ENCODE results near the gene PSMD3.

PSMD3 gene

GRCh38 chr17:39970157-39970692, 10.4 kb upstream of the PSMD3 start:
- TF ChIP-seq ZNF274 (IDR thresholded peaks at IDR 0.05; ENCODE audit: low read depth, low read length), result no peak

DNA sequence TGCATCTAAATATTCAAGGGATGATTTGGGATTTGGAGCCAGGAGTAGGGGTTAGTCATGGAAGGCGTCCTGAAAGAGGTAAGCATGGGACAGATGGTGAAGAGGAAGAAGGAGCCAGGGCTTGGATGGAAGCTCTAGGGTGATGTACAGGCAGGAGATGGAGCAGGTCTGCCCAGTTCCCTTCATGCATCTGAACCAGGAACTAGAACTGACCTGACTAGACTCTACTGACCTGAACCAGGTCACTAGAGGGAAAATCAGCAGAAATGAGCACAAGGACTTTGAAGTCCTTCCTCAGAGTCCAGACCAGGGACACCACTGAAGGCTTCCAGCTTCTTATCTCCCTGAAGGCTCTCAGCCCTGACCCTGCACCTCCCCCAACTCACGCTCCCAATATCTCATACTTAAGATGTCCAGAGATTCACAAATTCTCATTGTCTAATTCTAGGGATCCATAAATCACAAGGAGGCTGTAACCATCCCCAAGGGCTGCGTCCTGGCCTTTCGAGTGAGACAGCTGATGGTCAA, 9.5 kb upstream of the PSMD3 start:
- H3K4me3 ChIP-seq (ENCODE audit: low read length), result no peak overlapping the region
- TF ChIP-seq ZNF274 (IDR thresholded peaks at IDR 0.05; ENCODE audit: low read depth, low read length), result no peak

More at GRCh38 chr17:39970157-39970692, 10.4 kb upstream of the PSMD3 start:
- no peak overlapping the region for H3K4me3 ChIP-seq (ENCODE audit: low read length)

- H3K4me3 ChIP-seq (ENCODE audit: low read length), result no peak overlapping the region
- no peak for TF ChIP-seq ZNF274 (IDR thresholded peaks at IDR 0.05; ENCODE audit: low read depth, low read length)
Observed at GRCh38 chr17:39972271-39972670, 8.3 kb upstream of the PSMD3 start.

- no peak overlapping the region for H3K4me3 ChIP-seq (ENCODE audit: low read length)
- TF ChIP-seq ZNF274 (IDR thresholded peaks at IDR 0.05; ENCODE audit: low read depth, low read length), result no peak
Observed at GRCh38 chr17:39973496-39973895, 7.1 kb upstream of the PSMD3 start.

- TF ChIP-seq ZNF274 (IDR thresholded peaks at IDR 0.05; ENCODE audit: low read depth, low read length), result no peak
- no peak overlapping the region for H3K4me3 ChIP-seq (ENCODE audit: low read length)
Observed at GRCh38 chr17:39974433-39974832, 6.2 kb upstream of the PSMD3 start.

- H3K4me3 ChIP-seq (ENCODE audit: low read length), result no peak overlapping the region
- TF ChIP-seq ZNF274 (IDR thresholded peaks at IDR 0.05; ENCODE audit: low read depth, low read length), result no peak
Observed at GRCh38 chr17:39975801-39976200, 4.8 kb upstream of the PSMD3 start.

DNA sequence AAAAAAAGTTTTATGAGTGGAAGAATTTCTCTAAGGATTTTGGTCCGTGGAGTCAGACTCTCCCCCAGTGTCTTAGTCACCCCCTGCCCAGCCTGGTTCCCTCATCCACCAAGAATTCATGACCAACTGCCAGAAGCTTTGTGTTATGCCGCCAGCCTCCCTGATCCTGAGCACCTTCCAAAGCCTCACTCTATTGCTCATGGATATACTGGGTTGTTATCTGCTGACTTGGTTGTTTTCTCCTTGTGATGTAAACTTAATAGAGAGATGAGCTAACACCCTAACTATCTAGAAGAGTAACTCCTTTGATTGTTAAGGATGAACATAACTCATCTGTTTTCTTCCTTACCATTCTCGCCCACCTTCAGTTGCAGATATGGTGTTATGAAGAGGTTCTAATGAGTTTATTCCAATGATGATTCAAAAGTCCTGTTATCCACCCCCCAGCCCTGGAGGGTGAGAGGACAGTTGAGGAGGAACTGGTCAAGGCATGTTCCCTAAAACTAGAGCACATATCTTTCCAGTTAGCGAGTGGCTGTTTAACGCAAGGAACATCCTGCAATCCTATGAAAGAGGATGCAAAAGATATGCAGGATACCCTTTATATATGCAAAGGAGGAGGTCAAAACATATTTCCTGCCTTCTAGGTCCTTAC, 1.5 kb upstream of the PSMD3 start:
- H3K4me3 ChIP-seq (ENCODE audit: low read length), result no peak overlapping the region

DNA sequence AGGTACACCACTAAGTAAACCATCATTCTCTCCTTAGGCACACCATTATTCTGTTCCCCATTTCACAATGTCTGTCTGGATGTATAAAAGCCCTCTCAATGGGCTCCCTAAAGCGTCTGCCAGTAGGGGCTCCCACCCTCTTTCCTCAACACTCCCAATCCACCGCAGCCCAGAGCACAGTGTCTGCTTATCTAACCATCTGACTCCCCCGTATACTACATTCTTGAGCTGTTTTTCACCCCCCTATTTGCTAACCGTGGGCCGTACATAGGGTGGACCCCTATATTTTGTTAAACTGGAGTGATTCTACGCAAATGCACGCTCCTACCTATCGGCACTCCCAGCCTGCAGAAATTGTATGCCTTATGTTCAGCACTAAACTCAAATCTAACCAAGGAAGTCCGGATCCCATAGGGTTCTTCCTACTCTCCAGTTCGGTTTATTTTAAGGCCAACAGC, 685 bp upstream of the PSMD3 start:
- TF ChIP-seq ZNF274 (IDR thresholded peaks at IDR 0.05; ENCODE audit: low read depth, low read length), result no peak
- H3K4me3 ChIP-seq (ENCODE audit: low read length), result peak overlapping the region; percentile 74

More for the DNA sequence above, 1.5 kb upstream of the PSMD3 start:
- no peak for TF ChIP-seq ZNF274 (IDR thresholded peaks at IDR 0.05; ENCODE audit: low read depth, low read length)

GRCh38 chr17:39981207-39981741, 667 bp downstream of the PSMD3 start:
- no peak for TF ChIP-seq ZNF274 (IDR thresholded peaks at IDR 0.05; ENCODE audit: low read depth, low read length)
- peak overlapping the region; percentile 99 for H3K4me3 ChIP-seq (ENCODE audit: low read length)

- H3K4me3 ChIP-seq (ENCODE audit: low read length), result peak overlapping the region; percentile 99
Observed at GRCh38 chr17:39981766-39982375, 1.3 kb downstream of the PSMD3 start.

DNA sequence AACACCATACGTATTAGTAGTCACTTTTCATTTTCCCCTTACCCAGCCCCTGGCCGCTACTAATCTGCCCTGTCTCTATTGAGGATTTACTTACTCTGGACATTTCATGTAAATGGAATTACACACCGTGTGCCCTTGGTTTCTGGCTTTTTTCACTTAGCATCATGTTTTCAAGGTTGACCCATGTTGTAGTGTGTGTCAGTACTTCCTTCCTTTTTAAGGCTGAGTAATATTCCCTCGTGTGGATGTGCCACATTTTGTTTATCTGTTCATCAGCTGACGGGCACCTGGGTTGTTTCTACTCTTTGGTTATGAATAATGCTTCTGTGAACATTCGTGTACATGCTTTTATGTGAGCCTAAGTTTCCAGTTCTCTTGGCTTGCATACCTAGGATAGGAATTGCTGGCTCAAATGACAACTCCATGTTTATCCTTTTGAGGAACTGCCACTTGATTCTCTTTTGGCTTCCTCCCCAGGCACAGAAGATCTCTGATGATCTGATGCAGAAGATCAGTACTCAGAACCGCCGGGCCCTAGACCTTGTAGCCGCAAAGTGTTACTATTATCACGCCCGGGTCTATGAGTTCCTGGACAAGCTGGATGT, 7.7 kb downstream of the PSMD3 start:
- TF ChIP-seq ZNF274 (IDR thresholded peaks at IDR 0.05; ENCODE audit: low read depth, low read length), result no peak
- H3K4me3 ChIP-seq (ENCODE audit: low read length), result no peak overlapping the region

More at GRCh38 chr17:39981766-39982375, 1.3 kb downstream of the PSMD3 start:
- no peak for TF ChIP-seq ZNF274 (IDR thresholded peaks at IDR 0.05; ENCODE audit: low read depth, low read length)

- no peak overlapping the region for H3K4me3 ChIP-seq (ENCODE audit: low read length)
- no peak for TF ChIP-seq ZNF274 (IDR thresholded peaks at IDR 0.05; ENCODE audit: low read depth, low read length)
Observed at GRCh38 chr17:39994448-39994847, 13.8 kb downstream of the PSMD3 start.

DNA sequence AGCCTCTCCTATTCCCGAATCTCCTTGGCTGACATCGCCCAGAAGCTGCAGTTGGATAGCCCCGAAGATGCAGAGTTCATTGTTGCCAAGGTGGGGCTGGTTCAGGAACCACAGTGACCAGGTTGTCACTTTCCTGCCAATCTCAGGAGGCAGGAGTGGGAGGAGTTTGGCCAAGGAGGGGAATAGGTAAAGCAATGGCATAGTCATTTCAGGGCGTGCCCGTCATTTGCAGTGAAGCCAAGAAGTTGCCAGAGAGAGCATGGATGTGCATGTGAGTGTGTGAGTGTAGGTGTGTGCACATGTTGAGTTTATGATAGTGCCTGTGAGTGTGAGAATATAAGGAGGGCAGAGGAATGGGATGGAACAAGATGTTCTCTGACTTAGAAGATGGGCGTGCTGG, 14.8 kb downstream of the PSMD3 start:
- no peak overlapping the region for H3K4me3 ChIP-seq (ENCODE audit: low read length)
- TF ChIP-seq ZNF274 (IDR thresholded peaks at IDR 0.05; ENCODE audit: low read depth, low read length), result no peak

- TF ChIP-seq ZNF274 (IDR thresholded peaks at IDR 0.05; ENCODE audit: low read depth, low read length), result no peak
- H3K4me3 ChIP-seq (ENCODE audit: low read length), result no peak overlapping the region
Observed at GRCh38 chr17:39996162-39996561, 15.6 kb downstream of the PSMD3 start.

All from GM08714 (cell line).